GM23338 (cell line): ENCODE measurements around the gene RIMS3. TPM values are rescaled to one million over a fixed set of nuclear protein-coding genes. Genes with fewer than 3 reads are reported as not detected.

Experiments
- ATAC-seq: fragments of 200-7000 bp; cut with Tn5 transposase; 3 replicates; pipeline ENCODE4 v1.9.1; 2020
- DNase-seq: peaks from one replicate; pipeline ENCODE4 v3.0.0-alpha.2; 2015; ENCODE audit warnings: low spot score
- H2AFZ ChIP-seq: fragments of 200-600 bp; sonication (generic); 2 replicates; pipeline ENCODE4 v1.8.0; 2016; ENCODE audit warnings: antibody characterized with exemption, mild to moderate bottlenecking, moderate library complexity
- H3F3A ChIP-seq: fragments of 200-600 bp; sonication (generic); replicated peaks from 2 replicates; pipeline ENCODE4 v1.8.0; 2017; ENCODE audit warnings: antibody characterized with exemption, mixed run types, low read depth
- H3K27ac ChIP-seq: fragments of 200-600 bp; sonication (generic); 2 replicates; pipeline ENCODE4 v1.6.1; 2016; ENCODE audit warnings: low read depth
- H3K27me3 ChIP-seq: fragments of 200-600 bp; sonication (generic); 2 replicates; pipeline ENCODE4 v1.8.0; 2016; ENCODE audit warnings: mild to moderate bottlenecking, mixed run types, moderate library complexity; ENCODE audit not compliant: insufficient read depth
- H3K36me3 ChIP-seq: fragments of 200-600 bp; sonication (generic); 2 replicates; pipeline ENCODE4 v1.8.0; 2016; ENCODE audit warnings: mild to moderate bottlenecking; ENCODE audit not compliant: insufficient read depth
- H3K4me1 ChIP-seq: fragments of 200-600 bp; sonication (generic); 2 replicates; pipeline ENCODE4 v1.8.0; 2016; ENCODE audit warnings: mild to moderate bottlenecking, moderate library complexity; ENCODE audit not compliant: insufficient read depth
- H3K4me2 ChIP-seq: fragments of 200-600 bp; sonication (generic); 2 replicates; pipeline ENCODE4 v1.7.1; 2017; ENCODE audit warnings: mixed run types
- H3K4me3 ChIP-seq: fragments of 200-600 bp; sonication (generic); 2 replicates; pipeline ENCODE4 v1.6.1; 2016; ENCODE audit warnings: mixed run types
- H3K79me2 ChIP-seq: fragments of 200-600 bp; sonication (generic); replicated peaks from 2 replicates; pipeline ENCODE4 v1.8.0; 2017; ENCODE audit warnings: mild to moderate bottlenecking; ENCODE audit not compliant: insufficient read depth
- H3K9me2 ChIP-seq: fragments of 200-600 bp; sonication (generic); 2 replicates; pipeline ENCODE4 v1.8.0; 2017; ENCODE audit not compliant: insufficient read depth
- H4K20me1 ChIP-seq: fragments of 200-600 bp; sonication (generic); replicated peaks from 2 replicates; pipeline ENCODE4 v1.8.0; 2017; ENCODE audit warnings: mild to moderate bottlenecking; ENCODE audit not compliant: insufficient read depth
- H3K27ac Mint-ChIP-seq: 2 replicates; pipeline ENCODE4 v1.8.0; 2020; ENCODE audit warnings: inconsistent platforms, mild to moderate bottlenecking, moderate library complexity, mixed read lengths
- H3K27me3 Mint-ChIP-seq: 3 replicates; pipeline ENCODE4 v1.8.0; 2022; ENCODE audit warnings: low read depth, mild to moderate bottlenecking, moderate library complexity, mixed read lengths, inconsistent platforms; ENCODE audit not compliant: insufficient read depth, poor library complexity
- H3K36me3 Mint-ChIP-seq: 3 replicates; pipeline ENCODE4 v1.8.0; 2021; ENCODE audit warnings: low read depth, mild to moderate bottlenecking, inconsistent platforms, moderate library complexity, mixed read lengths
- H3K4me1 Mint-ChIP-seq: 3 replicates; pipeline ENCODE4 v1.8.0; 2020; ENCODE audit warnings: mild to moderate bottlenecking, inconsistent platforms, mixed read lengths
- H3K4me3 Mint-ChIP-seq: 3 replicates; pipeline ENCODE4 v1.8.0; 2021; ENCODE audit warnings: moderate library complexity, mild to moderate bottlenecking, inconsistent platforms, mixed read lengths
- H3K9me3 Mint-ChIP-seq: 3 replicates; pipeline ENCODE4 v1.8.0; 2020; ENCODE audit warnings: moderate library complexity, mild to moderate bottlenecking, inconsistent platforms, mixed read lengths
- CREB1 ChIP-seq: fragments of 250-450 bp; sonication (Bioruptor Pico); IDR thresholded peaks from 2 replicates; pipeline ENCODE4 v1.5.0; 2020; ENCODE audit warnings: low read depth, mild to moderate bottlenecking, moderate library complexity
- CTCF ChIP-seq, 2 experiments: fragments of 200-600 bp in 1 of 2; sonication (generic) in 1 of 2; conservative IDR thresholded peaks; 2 replicates each; pipeline versions ENCODE4 v1.5.1 to v1.6.1; 2016 to 2017; ENCODE audit warnings: antibody characterized with exemption in 2 of 2, low read depth in 2 of 2, mild to moderate bottlenecking in 2 of 2, moderate library complexity in 1 of 2
- EZH2 ChIP-seq: fragments of 200-600 bp; sonication (generic); IDR thresholded peaks from one replicate; pipeline ENCODE4 v1.8.0; 2017; ENCODE audit warnings: antibody characterized with exemption, mild to moderate bottlenecking, low read depth; ENCODE audit not compliant: unreplicated experiment
- EZH2phosphoT487 ChIP-seq: fragments of 200-600 bp; sonication (generic); IDR thresholded peaks from one replicate; pipeline ENCODE4 v1.8.1; 2018; ENCODE audit warnings: antibody characterized with exemption; ENCODE audit not compliant: unreplicated experiment
- JUNB ChIP-seq: IDR thresholded peaks from one replicate; pipeline ENCODE4 v1.6.1; 2016; ENCODE audit warnings: antibody characterized with exemption; ENCODE audit not compliant: unreplicated experiment
- NANOG ChIP-seq: IDR thresholded peaks from 2 replicates; pipeline ENCODE4 v1.6.1; 2016; ENCODE audit warnings: antibody characterized with exemption, borderline replicate concordance
- POLR2AphosphoS5 ChIP-seq: IDR thresholded peaks from 2 replicates; pipeline ENCODE4 v1.6.1; 2016; ENCODE audit warnings: antibody characterized with exemption, low read depth
- REST ChIP-seq: IDR thresholded peaks from one replicate; pipeline ENCODE4 v1.6.1; 2018; ENCODE audit warnings: antibody characterized with exemption; ENCODE audit not compliant: unreplicated experiment
- STAT1 ChIP-seq: IDR thresholded peaks from one replicate; pipeline ENCODE4 v1.6.1; 2016; ENCODE audit warnings: antibody characterized with exemption; ENCODE audit not compliant: unreplicated experiment
- ZNF114 ChIP-seq: fragments of 250-450 bp; sonication (Bioruptor Pico); IDR thresholded peaks from 2 replicates; pipeline ENCODE4 v1.5.0; 2020; ENCODE audit warnings: mild to moderate bottlenecking, moderate library complexity
- ZNF331 ChIP-seq: fragments of 250-450 bp; sonication (Bioruptor Pico); IDR thresholded peaks from 2 replicates; pipeline ENCODE4 v1.5.0; 2020; ENCODE audit warnings: low read depth, mild to moderate bottlenecking, moderate library complexity
- ZNF462 ChIP-seq: fragments of 250-450 bp; sonication (Bioruptor Pico); IDR thresholded peaks from 2 replicates; pipeline ENCODE4 v1.5.0; 2020; ENCODE audit warnings: mild to moderate bottlenecking, moderate library complexity
- polyA plus RNA-seq: library from polyadenylated mRNA; unstranded; fragments of >200 nt; fragmentation: Nextera tagmentation; extraction: Ambion mirVana; gene quantifications from 2 replicates; pipeline ENCODE4 v1.2.1, GENCODE V29; 2016
- total RNA-seq: library from RNA; depleted of rRNA; stranded (reverse); fragments of >200 nt; shearing (Covaris generic); gene quantifications from 2 replicates; pipeline ENCODE4 v1.2.3, GENCODE V29; 2014

RIMS3 gene
- total and polyA plus RNA-seq, 2 experiments from 2014 or later, result 8.7 to 27.2 TPM

GRCh38 chr1:40699787-40700186 is 34.3 kb upstream of the RIMS3 start (continued):
- TF ChIP-seq STAT1 (no peak), NANOG (no peak), CTCF (conservative IDR thresholded peaks at IDR 0.05; ENCODE audit: low read depth in 2 of 2) (no peak), EZH2 (no peak)

- Mint-ChIP-seq H3K9me3 (no peaks in the 10 kb centered on the region), H3K27me3 (peaks cover 6% of the 10 kb centered on the region), H3K27ac (no peak overlapping the region), H3K4me1 (peaks cover 40% of the 10 kb centered on the region), H3K4me3 (no peak overlapping the region), H3K36me3 (no peaks in the 10 kb centered on the region)
- no peak overlapping the region for H2AFZ ChIP-seq
- no peak overlapping the region for H3K4me2 ChIP-seq
- H3K4me1 ChIP-seq, result peaks cover 34% of the 10 kb centered on the region
- no peaks in the 10 kb centered on the region for H3F3A ChIP-seq
- DNase-seq (no peak), ATAC-seq (no peak)
- no peak overlapping the region for H3K4me3 ChIP-seq
- no peak overlapping the region for H3K27ac ChIP-seq
- H3K9me2 ChIP-seq, result no peaks in the 10 kb centered on the region
- no peaks in the 10 kb centered on the region for H3K27me3 ChIP-seq
- H4K20me1 ChIP-seq, result peaks cover 3% of the 10 kb centered on the region; the same call in 1 of the 2 replicates
- H3K36me3 ChIP-seq, result no peaks in the 10 kb centered on the region
- peaks cover 100% of the 10 kb centered on the region for H3K79me2 ChIP-seq
- TF ChIP-seq REST (no peak), POLR2AphosphoS5 (no peak), CREB1 (no peak), CTCF (conservative IDR thresholded peaks at IDR 0.05; ENCODE audit: low read depth in 2 of 2) (no peak), ZNF331 (CRISPR knock-in tag) (no peak), EZH2 (no peak), ZNF114 (CRISPR knock-in tag) (no peak), JUNB (no peak), ZNF462 (CRISPR knock-in tag) (no peak), STAT1 (no peak), NANOG (no peak), EZH2phosphoT487 (no peak)
These were observed 32.0 kb upstream of the RIMS3 start for GRCh38 chr1:40697436-40697835.
